GM12892 (cell line): Measurements from ENCODE around the gene NEK10.

ENCODE experiments used
- POLR2A ChIP-seq: IDR thresholded peaks from 2 replicates; pipeline ENCODE4 v1.6.1; 2011; ENCODE audit warnings: low read depth, low read length, control low read depth
- POLR2AphosphoS5 ChIP-seq: IDR thresholded peaks from 2 replicates; pipeline ENCODE4 v1.6.1; 2011; ENCODE audit warnings: low read depth, low read length, control low read depth
- TAF1 ChIP-seq: IDR thresholded peaks from 2 replicates; pipeline ENCODE4 v1.6.1; 2011; ENCODE audit warnings: low read depth, mild to moderate bottlenecking, control low read depth, low read length, borderline replicate concordance

DNA sequence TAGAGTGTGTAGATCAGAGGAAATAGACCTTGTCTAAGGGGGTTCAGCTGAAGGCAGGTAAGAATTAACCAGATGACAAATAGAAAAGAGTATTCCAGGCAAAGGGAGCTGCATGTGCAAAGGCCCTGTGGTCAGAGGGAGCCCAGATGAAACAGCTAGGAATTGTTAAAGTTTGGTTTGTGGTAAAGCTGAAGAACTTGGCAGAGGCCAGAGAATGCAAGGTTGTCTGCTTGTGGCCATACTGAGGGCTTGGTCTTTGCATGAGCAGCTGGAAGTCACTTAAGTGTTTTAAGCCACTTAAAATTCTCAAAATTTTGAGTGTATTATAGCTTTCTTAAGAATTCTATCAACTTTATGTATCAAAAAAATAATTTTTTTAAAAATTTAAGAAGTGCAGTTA lies 116.5 kb downstream of the NEK10 start:
- TF ChIP-seq POLR2A (no peak), POLR2AphosphoS5 (no peak), TAF1 (no peak)
